GM12878 (cell line): Measurements from ENCODE around the gene RAB8A. TPM values are rescaled to one million over a fixed set of nuclear protein-coding genes. Genes with fewer than 3 reads are reported as not detected.

Experiments
- IKZF1 ChIP-seq: fragments of 450-650 bp; conservative IDR thresholded peaks from 2 replicates; pipeline ENCODE4 v1.6.1; 2017; ENCODE audit warnings: antibody characterized with exemption, mild to moderate bottlenecking
- IKZF2 ChIP-seq, 2 experiments: fragments of 450-650 bp; IDR thresholded peaks; 2 replicates each; pipeline ENCODE4 v1.6.1; 2017; ENCODE audit warnings: mild to moderate bottlenecking in 2 of 2, moderate library complexity in 2 of 2
- MEF2B ChIP-seq: fragments of 450-650 bp; IDR thresholded peaks from 2 replicates; pipeline ENCODE4 v1.6.1; 2018; ENCODE audit warnings: mild to moderate bottlenecking, moderate library complexity; ENCODE audit not compliant: partially characterized antibody, poor library complexity, severe bottlenecking
- POU2F2 ChIP-seq: IDR thresholded peaks from 3 replicates; pipeline ENCODE4 v1.6.1; 2011; ENCODE audit warnings: low read depth, mild to moderate bottlenecking, low read length, borderline replicate concordance
- WRNIP1 ChIP-seq: IDR thresholded peaks from 2 replicates; pipeline ENCODE4 v1.6.1; 2011; ENCODE audit warnings: low read depth, low read length, improper control_type of control experiment, borderline replicate concordance
- ZNF207 ChIP-seq: fragments of 450-650 bp; IDR thresholded peaks from 2 replicates; pipeline ENCODE4 v1.6.1; 2014; ENCODE audit warnings: antibody characterized with exemption, mild to moderate bottlenecking, borderline replicate concordance
- polyA plus RNA-seq, 11 experiments: library from polyadenylated mRNA; depleted of rRNA in 4 of 11; unstranded in 6 of 11; stranded (reverse) in 5 of 11; fragments of >200 nt; fragmentation: Nextera tagmentation in 4 of 11; fragmentation: Illumina TruSeq in 1 of 11; extraction: Ambion mirVana in 4 of 11; extraction: Trizol in 1 of 11; gene quantifications; 1 replicate in 1 of 11; 2 replicates in 10 of 11; pipeline versions ENCODE4 v1.2.1 to v1.2.3, GENCODE V29; 2011 to 2016; ENCODE audit warnings: inconsistent platforms in 2 of 11, missing spikeins in 2 of 11, low read depth in 1 of 11
- total RNA-seq, 4 experiments: library from RNA; depleted of rRNA in 3 of 4; stranded (reverse); fragments of >200 nt in 3 of 4; fragmentation: Illumina TruSeq in 1 of 4; extraction: Trizol in 1 of 4; gene quantifications; 2 replicates each; pipeline versions ENCODE4 v1.2.1 to v1.2.3, GENCODE V29; 2013 to 2021
- TF ChIP-seq, protein P1 (sequence below): fragments of 450-650 bp; conservative IDR thresholded peaks from 2 replicates; pipeline ENCODE4 v1.6.1; 2017; ENCODE audit warnings: mild to moderate bottlenecking, moderate library complexity
- TF ChIP-seq, protein P2 (sequence below): fragments of 450-650 bp; IDR thresholded peaks from 2 replicates; pipeline ENCODE4 v1.6.1; 2018; ENCODE audit warnings: borderline replicate concordance, mild to moderate bottlenecking; ENCODE audit not compliant: partially characterized antibody

Gene RAB8A
- total and polyA plus RNA-seq, 10 of the 15 experiments (the other 5 are each of a cell fraction or from before 2014, with no cell fraction given) = 23.9 to 314 (median 185) TPM

DNA sequence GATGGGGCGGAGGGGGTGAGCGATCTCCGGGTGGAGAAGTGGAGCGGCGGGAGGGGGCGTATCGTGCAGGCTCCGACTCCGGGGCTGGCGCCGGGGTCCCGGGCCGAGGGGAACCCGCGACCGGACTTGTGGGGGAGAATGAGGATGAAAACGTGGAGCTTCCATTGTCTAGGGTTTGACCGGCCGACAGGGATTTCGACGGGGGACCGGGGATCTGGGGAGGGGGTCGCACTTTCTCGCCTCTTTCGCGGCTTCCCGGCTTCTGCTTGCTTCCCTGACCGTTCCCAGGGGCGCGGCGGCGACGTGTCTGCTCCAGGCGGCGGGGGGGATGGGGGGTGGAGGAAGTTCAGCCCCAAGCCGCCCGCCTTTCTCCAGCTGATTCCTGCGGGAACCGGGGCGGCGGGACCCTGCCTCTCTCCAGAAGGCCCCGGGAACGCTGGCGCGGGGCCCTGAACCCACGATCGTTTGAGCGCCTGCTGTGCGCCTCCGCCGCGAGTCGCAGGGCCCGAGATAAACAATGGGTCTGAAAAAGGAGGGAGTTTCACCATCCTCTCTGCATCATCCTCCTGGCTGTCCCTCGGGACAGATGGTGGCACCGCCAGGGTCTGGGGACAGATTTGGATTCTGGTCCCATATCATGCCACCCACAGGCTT lies 34.6 kb upstream of the RAB8A start (continued):
- TF ChIP-seq, protein P1, sequence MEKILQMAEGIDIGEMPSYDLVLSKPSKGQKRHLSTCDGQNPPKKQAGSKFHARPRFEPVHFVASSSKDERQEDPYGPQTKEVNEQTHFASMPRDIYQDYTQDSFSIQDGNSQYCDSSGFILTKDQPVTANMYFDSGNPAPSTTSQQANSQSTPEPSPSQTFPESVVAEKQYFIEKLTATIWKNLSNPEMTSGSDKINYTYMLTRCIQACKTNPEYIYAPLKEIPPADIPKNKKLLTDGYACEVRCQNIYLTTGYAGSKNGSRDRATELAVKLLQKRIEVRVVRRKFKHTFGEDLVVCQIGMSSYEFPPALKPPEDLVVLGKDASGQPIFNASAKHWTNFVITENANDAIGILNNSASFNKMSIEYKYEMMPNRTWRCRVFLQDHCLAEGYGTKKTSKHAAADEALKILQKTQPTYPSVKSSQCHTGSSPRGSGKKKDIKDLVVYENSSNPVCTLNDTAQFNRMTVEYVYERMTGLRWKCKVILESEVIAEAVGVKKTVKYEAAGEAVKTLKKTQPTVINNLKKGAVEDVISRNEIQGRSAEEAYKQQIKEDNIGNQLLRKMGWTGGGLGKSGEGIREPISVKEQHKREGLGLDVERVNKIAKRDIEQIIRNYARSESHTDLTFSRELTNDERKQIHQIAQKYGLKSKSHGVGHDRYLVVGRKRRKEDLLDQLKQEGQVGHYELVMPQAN = peak; percentile 61
- TF ChIP-seq MEF2B = peak; percentile 74
- TF ChIP-seq, protein P2, sequence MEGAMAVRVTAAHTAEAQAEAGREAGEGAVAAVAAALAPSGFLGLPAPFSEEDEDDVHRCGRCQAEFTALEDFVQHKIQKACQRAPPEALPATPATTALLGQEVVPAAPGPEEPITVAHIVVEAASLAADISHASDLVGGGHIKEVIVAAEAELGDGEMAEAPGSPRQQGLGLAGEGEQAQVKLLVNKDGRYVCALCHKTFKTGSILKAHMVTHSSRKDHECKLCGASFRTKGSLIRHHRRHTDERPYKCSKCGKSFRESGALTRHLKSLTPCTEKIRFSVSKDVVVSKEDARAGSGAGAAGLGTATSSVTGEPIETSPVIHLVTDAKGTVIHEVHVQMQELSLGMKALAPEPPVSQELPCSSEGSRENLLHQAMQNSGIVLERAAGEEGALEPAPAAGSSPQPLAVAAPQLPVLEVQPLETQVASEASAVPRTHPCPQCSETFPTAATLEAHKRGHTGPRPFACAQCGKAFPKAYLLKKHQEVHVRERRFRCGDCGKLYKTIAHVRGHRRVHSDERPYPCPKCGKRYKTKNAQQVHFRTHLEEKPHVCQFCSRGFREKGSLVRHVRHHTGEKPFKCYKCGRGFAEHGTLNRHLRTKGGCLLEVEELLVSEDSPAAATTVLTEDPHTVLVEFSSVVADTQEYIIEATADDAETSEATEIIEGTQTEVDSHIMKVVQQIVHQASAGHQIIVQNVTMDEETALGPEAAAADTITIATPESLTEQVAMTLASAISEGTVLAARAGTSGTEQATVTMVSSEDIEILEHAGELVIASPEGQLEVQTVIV = no peak
- TF ChIP-seq IKZF1 = peak; percentile 9; the same call in 1 of the 2 replicates
- peak; percentile 16; the same call in 1 of the 3 replicates for TF ChIP-seq POU2F2
- TF ChIP-seq WRNIP1 = 0 out of 2 replicates have a peak, but pooled peaks have one; percentile 69
- TF ChIP-seq ZNF207 = peak; percentile 35; the same call in 1 of the 2 replicates
- TF ChIP-seq IKZF2 (IDR thresholded peaks at IDR 0.05) = peak; percentile 23 to 31; a peak in 1 of 4 replicates
